ENCODE measurements around the gene ZCCHC14. TPM values are rescaled to one million over a fixed set of nuclear protein-coding genes. Genes with fewer than 3 reads are reported as not detected.
A peak's percentile ranks its signal among the peaks of the same experiment; 100 is the strongest.

Gene ZCCHC14
- total RNA-seq, 1 donor from 2014 or later: 44.8 TPM

- H3K9me3 Mint-ChIP-seq (ENCODE audit: unreplicated experiment): no peaks in the 10 kb centered on the region
- no peak for TF ChIP-seq CTCF (IDR thresholded peaks at IDR 0.05)
- H3K27me3 Mint-ChIP-seq (ENCODE audit: unreplicated experiment): no peaks in the 10 kb centered on the region
- no peak for DNase-seq (ENCODE audit: extremely low spot score, unreplicated experiment)
- peaks cover 50% of the 10 kb centered on the region for H3K36me3 Mint-ChIP-seq (ENCODE audit: unreplicated experiment)
- H3K4me3 Mint-ChIP-seq (ENCODE audit: unreplicated experiment): no peak overlapping the region
- H3K27ac Mint-ChIP-seq (ENCODE audit: unreplicated experiment): no peak overlapping the region
- no peaks in the 10 kb centered on the region for H3K4me1 Mint-ChIP-seq (ENCODE audit: unreplicated experiment)
Observed at GRCh38 chr16:87418216-87418615, 74.6 kb downstream of the ZCCHC14 start.

- Mint-ChIP-seq H3K27ac (ENCODE audit: unreplicated experiment) (no peak overlapping the region), H3K36me3 (ENCODE audit: unreplicated experiment) (peaks cover 50% of the 10 kb centered on the region), H3K27me3 (ENCODE audit: unreplicated experiment) (no peaks in the 10 kb centered on the region), H3K4me3 (ENCODE audit: unreplicated experiment) (no peak overlapping the region), H3K9me3 (ENCODE audit: unreplicated experiment) (no peaks in the 10 kb centered on the region), H3K4me1 (ENCODE audit: unreplicated experiment) (no peaks in the 10 kb centered on the region)
- TF ChIP-seq CTCF (IDR thresholded peaks at IDR 0.05): no peak
- DNase-seq (ENCODE audit: extremely low spot score, unreplicated experiment): no peak
Observed at GRCh38 chr16:87417528-87417910, 75.3 kb downstream of the ZCCHC14 start.

- Mint-ChIP-seq H3K27me3 (ENCODE audit: unreplicated experiment) (no peaks in the 10 kb centered on the region), H3K27ac (ENCODE audit: unreplicated experiment) (peak overlapping the region; percentile 38), H3K4me1 (ENCODE audit: unreplicated experiment) (no peaks in the 10 kb centered on the region), H3K9me3 (ENCODE audit: unreplicated experiment) (no peaks in the 10 kb centered on the region), H3K36me3 (ENCODE audit: unreplicated experiment) (peaks cover 50% of the 10 kb centered on the region), H3K4me3 (ENCODE audit: unreplicated experiment) (no peak overlapping the region)
- TF ChIP-seq CTCF (IDR thresholded peaks at IDR 0.05): peak; percentile 76
- no peak for DNase-seq (ENCODE audit: extremely low spot score, unreplicated experiment)
Observed at GRCh38 chr16:87416826-87417527, 75.8 kb downstream of the ZCCHC14 start.

GRCh38 chr16:87415441-87415840 is 77.4 kb downstream of the ZCCHC14 start:
- H3K4me1 Mint-ChIP-seq (ENCODE audit: unreplicated experiment): no peaks in the 10 kb centered on the region
- H3K36me3 Mint-ChIP-seq (ENCODE audit: unreplicated experiment): peaks cover 49% of the 10 kb centered on the region

More at GRCh38 chr16:87415441-87415840, 77.4 kb downstream of the ZCCHC14 start:
- no peaks in the 10 kb centered on the region for H3K9me3 Mint-ChIP-seq (ENCODE audit: unreplicated experiment)
- no peak for TF ChIP-seq CTCF (IDR thresholded peaks at IDR 0.05)
- no peaks in the 10 kb centered on the region for H3K27me3 Mint-ChIP-seq (ENCODE audit: unreplicated experiment)
- no peak overlapping the region for H3K4me3 Mint-ChIP-seq (ENCODE audit: unreplicated experiment)
- H3K27ac Mint-ChIP-seq (ENCODE audit: unreplicated experiment): no peak overlapping the region
- no peak for DNase-seq (ENCODE audit: extremely low spot score, unreplicated experiment)

Data from osteocyte (in vitro differentiated cells).